ENCODE results near the gene SUV39H1. TPM values are rescaled to one million over a fixed set of nuclear protein-coding genes. Genes with fewer than 3 reads are reported as not detected.

The SUV39H1 gene
- total and polyA plus RNA-seq, 2 of the 8 experiments (the other 6 are each of a cell fraction or from before 2014, with no cell fraction given), result 14.8 to 27.8 TPM

DNA sequence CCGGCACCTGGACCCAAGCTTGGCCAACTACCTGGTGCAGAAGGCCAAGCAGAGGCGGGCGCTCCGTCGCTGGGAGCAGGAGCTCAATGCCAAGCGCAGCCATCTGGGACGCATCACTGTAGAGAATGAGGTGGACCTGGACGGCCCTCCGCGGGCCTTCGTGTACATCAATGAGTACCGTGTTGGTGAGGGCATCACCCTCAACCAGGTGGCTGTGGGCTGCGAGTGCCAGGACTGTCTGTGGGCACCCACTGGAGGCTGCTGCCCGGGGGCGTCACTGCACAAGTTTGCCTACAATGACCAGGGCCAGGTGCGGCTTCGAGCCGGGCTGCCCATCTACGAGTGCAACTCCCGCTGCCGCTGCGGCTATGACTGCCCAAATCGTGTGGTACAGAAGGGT is 3.7 kb downstream of the SUV39H1 start:
- Histone ChIP-seq H4K5ac (ENCODE audit: insufficient read length, low read depth, low read length) (no peak overlapping the region), H3K4me3 (ENCODE audit: extremely low read depth in 1 of 4, insufficient read depth in 2 of 4, low read depth in 3 of 4, low read length in 4 of 4) (no peak overlapping the region), H2BK15ac (ENCODE audit: low read length) (no peak overlapping the region), H4K20me1 (replicated peaks in 1 of 2; ENCODE audit: control insufficient read depth in 1 of 2, insufficient read depth in 2 of 2, low read length in 2 of 2) (peaks cover 0 to 8% of the 10 kb centered on the region in 2 experiments), H4K91ac (replicated peaks; ENCODE audit: insufficient read length, low read length) (no peak overlapping the region), H2AK5ac (ENCODE audit: low read depth, low read length) (no peak overlapping the region), H2BK20ac (ENCODE audit: low read length) (no peak overlapping the region), H2AFZ (ENCODE audit: low read length) (no peak overlapping the region), H3K14ac (ENCODE audit: insufficient read length) (no peak overlapping the region), H2BK5ac (ENCODE audit: low read depth, low read length) (no peak overlapping the region), H3K18ac (ENCODE audit: extremely low read depth, low read length) (no peak overlapping the region), H4K8ac (ENCODE audit: extremely low read depth, insufficient read depth, low read length) (no peak overlapping the region), H3K27ac (ENCODE audit: low read depth, low read length) (no peak overlapping the region), H3K79me1 (ENCODE audit: low read depth, low read length) (no peaks in the 10 kb centered on the region), H3K4me1 (replicated peaks in 1 of 4; ENCODE audit: control insufficient read depth in 3 of 4, insufficient read depth in 4 of 4, low read length in 3 of 4) (peaks cover 0 to 19% (median 7%) of the 10 kb centered on the region in 4 experiments; a peak in 6 of 7 replicates), H3K23me2 (ENCODE audit: low read depth, low read length) (peaks cover 3% of the 10 kb centered on the region; the same call in 1 of the 2 replicates), H3K9ac (replicated peaks in 1 of 4; ENCODE audit: extremely low read depth in 1 of 4, low read depth in 3 of 4, low read length in 3 of 4) (no peak overlapping the region), H3K9me3 (ENCODE audit: insufficient read depth in 2 of 2, low read depth in 1 of 2, low read length in 1 of 2) (no peaks in the 10 kb centered on the region), H3K4me2 (ENCODE audit: insufficient read depth in 1 of 2, low read depth in 2 of 2, low read length in 2 of 2) (no peak overlapping the region), H3K79me2 (ENCODE audit: control insufficient read depth in 1 of 2, insufficient read depth in 2 of 2, low read length in 2 of 2) (peaks cover 0 to 2% of the 10 kb centered on the region in 2 experiments; a peak in 1 of 4 replicates), H3K27me3 (replicated peaks in 1 of 4; ENCODE audit: control insufficient read depth in 3 of 4, extremely low read depth in 1 of 4, insufficient read depth in 3 of 4, low read length in 3 of 4) (no peaks in the 10 kb centered on the region), H3K56ac (replicated peaks; ENCODE audit: insufficient read length, low read depth, low read length) (no peak overlapping the region), H3K23ac (ENCODE audit: insufficient read length) (no peak overlapping the region), H2BK12ac (ENCODE audit: low read depth, low read length) (no peak overlapping the region), H2BK120ac (replicated peaks; ENCODE audit: low read depth, low read length) (no peak overlapping the region), H3K4ac (replicated peaks; ENCODE audit: insufficient read length, low read depth, low read length) (no peak overlapping the region), H3K36me3 (ENCODE audit: control insufficient read depth in 2 of 4, insufficient read depth in 4 of 4, low read length in 3 of 4) (peaks cover 5 to 43% (median 28%) of the 10 kb centered on the region in 4 experiments; a peak in 6 of 8 replicates)
- FAIRE-seq (no peak), DNase-seq (ENCODE audit: low read depth in 1 of 2, low spot score in 2 of 2) (no peak)
- WGBS, 2 experiments (ENCODE audit: extremely low coverage in 1 of 2, insufficient coverage in 1 of 2, insufficient read length in 1 of 2, insufficient replicate concordance in 2 of 2, low coverage in 1 of 2, low lambda C conversion rate in 2 of 2, missing lambda C conversion rate in 1 of 2), result 98% methylated on average over 13 of the region's 23 CpGs; no CpG with 5 or more reads in 1 of the 2 experiments
- CTCF ChIA-PET (ENCODE audit: partially characterized antibody), result interaction anchor here (1.6 kb wide), 1 partner anchor 52 kb away, joined by 4 read pairs; no protein-coding TSS in a partner anchor
- TF ChIP-seq POLR2AphosphoS5 (IDR thresholded peaks at IDR 0.05; ENCODE audit: low read depth, low read length) (no peak), USF2 (IDR thresholded peaks at IDR 0.05; ENCODE audit: low read length) (no peak), SP2 (IDR thresholded peaks at IDR 0.05; ENCODE audit: low read length) (no peak), RNF2 (IDR thresholded peaks at IDR 0.05; ENCODE audit: borderline replicate concordance, low read depth, low read length, missing control alignments, poor library complexity, severe bottlenecking) (no peak), CTCF (IDR thresholded peaks at IDR 0.05; ENCODE audit: control extremely low read depth in 1 of 3, insufficient read depth in 1 of 3, low read depth in 1 of 3, low read length in 3 of 3) (no peak), GTF2F1 (IDR thresholded peaks at IDR 0.05; ENCODE audit: borderline replicate concordance, low read depth, low read length) (no peak), POLR2A (IDR thresholded peaks at IDR 0.05; ENCODE audit: control extremely low read depth in 1 of 2, low read depth in 2 of 2, low read length in 2 of 2) (no peak), NANOG (IDR thresholded peaks at IDR 0.05; ENCODE audit: insufficient read depth, low read depth, low read length, poor library complexity, severe bottlenecking) (no peak), YY1 (IDR thresholded peaks at IDR 0.05; ENCODE audit: low read depth, low read length) (no peak)
- POLR2A ChIA-PET (ENCODE audit: partially characterized antibody), result interaction anchor here (0.7 to 5.0 kb wide), 3 partner anchors 10 to 122 kb away, joined by 3 to 29 read pairs (median 4); no protein-coding TSS in a partner anchor
